GM18868 (cell line): ENCODE data around the gene GRID1.
"Not testable (repeated sequence)": the region's sequence is repeated elsewhere in the genome, so short reads cannot be mapped to it uniquely, and the experiment has no call there.

Source experiments
- ATAC-seq: cut with Tn5 transposase; IDR thresholded peaks from one replicate; pipeline ENCODE4 v1.9.1; 2021; ENCODE audit warnings: mild to moderate bottlenecking, moderate library complexity; ENCODE audit not compliant: unreplicated experiment

Gene GRID1

GRCh38 chr10:86056672-86057071 is 309.9 kb downstream of the GRID1 start:
- ATAC-seq = no peak

GRCh38 chr10:86055928-86056327 is 310.7 kb downstream of the GRID1 start:
- ATAC-seq = no peak

- ATAC-seq = no peak
These were observed 312.9 kb downstream of the GRID1 start for GRCh38 chr10:86053675-86054074.

- no peak for ATAC-seq
These were observed 315.0 kb downstream of the GRID1 start for GRCh38 chr10:86051586-86051985.

- no peak for ATAC-seq
These were observed 317.2 kb downstream of the GRID1 start for GRCh38 chr10:86049442-86049841.

- no peak for ATAC-seq
These were observed 317.6 kb downstream of the GRID1 start for GRCh38 chr10:86048973-86049372.

GRCh38 chr10:86048571-86048970 is 318.0 kb downstream of the GRID1 start:
- ATAC-seq = no peak

- ATAC-seq = no peak
These were observed 319.0 kb downstream of the GRID1 start for GRCh38 chr10:86047588-86047987.

- no peak for ATAC-seq
These were observed 319.6 kb downstream of the GRID1 start for GRCh38 chr10:86046845-86047460.

- ATAC-seq = no peak
These were observed 320.7 kb downstream of the GRID1 start for GRCh38 chr10:86045896-86046295.

- no peak for ATAC-seq
These were observed 322.6 kb downstream of the GRID1 start for GRCh38 chr10:86044029-86044428.

- ATAC-seq = no peak
These were observed 323.4 kb downstream of the GRID1 start for GRCh38 chr10:86043236-86043635.

GRCh38 chr10:86042161-86042560 is 324.4 kb downstream of the GRID1 start:
- ATAC-seq = no peak

GRCh38 chr10:86041116-86041515 is 325.5 kb downstream of the GRID1 start:
- ATAC-seq = no peak

GRCh38 chr10:86038371-86038770 is 328.2 kb downstream of the GRID1 start:
- ATAC-seq = no peak

GRCh38 chr10:86037096-86037495 is 329.5 kb downstream of the GRID1 start:
- no peak for ATAC-seq

- no peak for ATAC-seq
These were observed 330.1 kb downstream of the GRID1 start for GRCh38 chr10:86036544-86036831.

GRCh38 chr10:86035791-86036543 is 330.6 kb downstream of the GRID1 start:
- ATAC-seq = no peak

GRCh38 chr10:86034710-86035109 is 331.9 kb downstream of the GRID1 start:
- no peak for ATAC-seq

- ATAC-seq = no peak
These were observed 333.0 kb downstream of the GRID1 start for GRCh38 chr10:86033581-86033980.

GRCh38 chr10:86032087-86032486 is 334.5 kb downstream of the GRID1 start:
- not testable (repeated sequence) for ATAC-seq

GRCh38 chr10:86030312-86030711 is 336.3 kb downstream of the GRID1 start:
- ATAC-seq = no peak

GRCh38 chr10:86027346-86027745 is 339.2 kb downstream of the GRID1 start:
- ATAC-seq = no peak
